Dedifferentiated amniotic fluid mesenchymal stem cell (primary cell): ENCODE measurements around the gene POLRMT.
"Not testable (repeated sequence)": the region's sequence is repeated elsewhere in the genome, so short reads cannot be mapped to it uniquely, and the experiment has no call there.

ENCODE experiments used
- DNase-seq: peaks from one replicate; pipeline ENCODE4 v3.0.0-alpha.2; 2016; ENCODE audit errors: extremely low spot score

POLRMT gene

DNA sequence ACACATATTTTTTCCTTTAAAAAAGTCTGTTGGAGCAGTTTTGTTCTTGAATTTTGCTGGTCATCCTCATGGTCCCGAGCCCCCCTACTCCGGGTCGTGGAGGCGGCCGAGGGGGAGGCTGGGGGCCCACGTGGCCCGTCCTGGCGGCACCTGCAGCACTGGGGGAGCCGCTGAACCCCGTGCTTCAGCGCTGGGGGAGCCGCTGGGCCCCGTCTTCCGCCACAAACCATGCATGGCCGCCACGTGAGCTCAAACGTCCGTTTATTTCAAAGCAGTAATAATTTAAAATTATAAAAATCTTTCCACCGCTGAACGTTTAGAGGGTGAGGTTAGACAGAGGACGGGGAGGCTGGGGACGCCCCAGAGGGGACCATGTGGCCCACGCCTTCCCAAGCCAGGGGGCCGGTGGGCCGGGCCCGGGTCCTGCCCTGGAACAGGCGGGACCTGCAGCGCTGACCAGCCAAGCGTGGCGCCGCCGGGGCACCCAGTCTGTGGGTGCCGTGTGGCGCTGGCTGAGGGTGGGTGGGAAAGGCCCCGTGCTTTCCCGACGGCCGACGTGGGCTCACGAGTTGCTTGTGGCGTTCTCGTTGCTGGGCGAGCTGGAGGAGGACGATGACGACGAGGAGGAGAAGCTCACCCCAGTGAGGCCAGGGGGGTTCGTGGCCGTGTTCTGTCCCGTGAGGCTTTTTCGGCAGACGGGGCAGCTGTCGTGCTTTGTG lies 14.4 kb upstream of the POLRMT start:
- no peak for DNase-seq

DNA sequence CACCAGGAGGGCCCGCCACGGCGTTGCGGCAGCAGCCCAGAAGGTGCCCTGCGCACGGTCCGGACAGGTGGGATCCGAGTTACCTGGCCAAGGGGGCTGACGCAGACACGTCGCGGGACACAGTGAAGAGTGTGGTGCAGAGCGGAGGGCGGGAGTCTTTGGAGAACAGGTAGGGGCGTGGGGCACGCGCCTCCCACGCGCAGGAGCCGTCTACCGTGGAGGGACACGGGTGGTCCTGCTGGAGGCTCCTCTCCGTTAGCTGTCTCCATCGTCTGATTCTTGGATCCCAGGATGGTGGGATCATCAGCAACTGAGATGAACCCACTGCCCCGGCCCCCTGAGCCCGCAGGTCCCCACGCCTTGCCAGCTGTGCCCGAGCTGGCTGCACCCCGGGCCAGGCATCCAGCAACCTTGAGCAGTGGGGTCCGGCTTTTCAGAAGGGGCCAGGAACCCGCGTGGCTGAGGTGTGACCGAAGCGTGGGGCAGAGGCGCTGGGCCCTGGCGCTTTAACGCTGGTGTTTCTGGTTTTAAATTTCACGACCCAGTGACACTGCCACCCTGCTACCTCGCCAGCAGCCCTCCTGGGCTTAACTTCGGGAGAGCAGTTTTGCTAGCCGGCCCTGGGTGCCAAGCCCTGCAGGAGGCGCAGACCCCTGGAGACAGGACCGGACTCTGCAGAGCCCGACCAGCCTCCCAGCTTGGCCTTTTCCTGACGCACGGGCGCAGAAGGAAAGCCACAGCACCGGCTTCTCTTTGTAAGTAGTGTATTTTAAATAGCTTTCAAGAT lies 13.6 kb upstream of the POLRMT start:
- DNase-seq, result no peak

DNA sequence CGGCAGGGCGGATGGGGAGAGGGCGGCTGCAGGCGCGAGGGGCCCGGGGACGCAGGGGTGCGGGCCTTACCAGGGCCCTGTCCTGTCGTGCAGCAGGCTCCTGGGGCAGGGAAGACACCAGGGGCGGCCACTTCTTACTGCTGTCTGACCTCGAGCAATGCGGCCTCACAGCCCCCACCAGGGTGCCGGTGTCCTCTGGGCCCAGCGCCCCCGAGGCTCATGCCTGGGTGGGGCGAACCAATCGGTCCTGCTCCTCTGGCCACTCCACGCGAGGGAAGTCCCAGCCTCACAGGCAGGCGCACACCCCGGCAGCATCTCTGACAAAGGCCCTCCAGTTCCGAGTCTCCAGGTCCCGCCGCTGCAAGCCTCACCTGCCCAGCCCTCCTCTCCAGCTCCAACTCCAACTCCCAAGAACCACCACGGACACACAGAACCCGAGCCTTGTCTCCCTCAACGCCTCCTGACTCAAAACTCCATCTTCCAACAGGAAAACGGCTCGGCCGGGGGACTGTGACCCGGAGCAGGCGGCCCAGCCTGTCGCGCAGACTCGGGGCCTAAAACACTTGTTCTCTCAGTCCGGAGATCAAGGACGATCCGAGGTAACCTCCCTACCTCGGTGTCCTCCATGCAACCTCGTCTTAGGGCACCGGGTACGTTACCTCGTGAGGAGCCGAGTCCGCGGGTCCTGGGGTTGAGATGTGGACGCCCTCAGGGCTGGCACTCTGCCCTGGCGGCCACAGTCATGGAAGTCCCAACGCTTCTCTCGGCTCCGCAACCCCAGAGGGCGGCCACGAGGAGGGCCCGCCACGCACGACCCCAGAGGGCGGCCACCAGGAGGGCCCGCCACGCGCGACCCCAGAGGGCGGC lies 12.8 kb upstream of the POLRMT start:
- DNase-seq, result no peak

DNA sequence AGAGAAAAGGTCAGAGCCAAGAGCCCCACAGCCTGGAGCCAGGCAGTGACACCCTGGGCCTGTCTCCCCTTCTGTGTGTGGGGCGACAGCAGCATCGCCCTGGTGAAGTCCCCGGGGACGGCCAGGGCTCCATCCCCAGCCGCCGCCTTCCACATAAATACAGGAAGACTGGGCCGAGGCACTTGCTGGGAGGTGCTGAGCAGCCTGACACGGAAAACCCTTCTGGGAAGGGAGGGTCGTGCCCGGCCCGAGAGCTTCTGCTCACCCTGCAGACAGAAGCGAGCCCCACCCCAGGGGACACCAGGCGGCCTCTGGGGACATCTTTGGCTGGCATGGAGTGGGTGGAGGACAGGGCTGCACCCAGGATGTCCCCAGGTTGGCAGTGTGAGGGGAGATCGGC lies 11.5 kb upstream of the POLRMT start:
- DNase-seq, result no peak

DNA sequence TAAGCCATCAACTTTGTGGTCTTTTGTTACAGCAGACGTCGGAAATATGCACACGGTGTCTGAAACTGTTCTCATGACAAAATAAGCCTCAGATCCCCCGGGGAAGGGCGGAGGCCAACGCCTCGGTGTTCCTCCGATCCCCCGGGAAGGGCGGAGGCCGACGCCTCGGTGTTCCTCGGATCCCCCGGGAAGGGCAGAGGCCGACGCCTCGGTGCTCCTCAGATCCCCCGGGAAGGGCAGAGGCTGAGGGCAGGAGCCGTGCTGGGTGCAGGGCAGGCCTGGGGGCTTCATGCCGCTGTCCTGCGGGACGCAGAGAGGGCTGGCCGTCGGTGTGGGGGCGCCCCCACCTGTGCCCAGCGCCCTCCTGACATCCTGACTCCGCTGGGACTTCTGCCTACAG lies 11.0 kb upstream of the POLRMT start:
- no peak for DNase-seq

DNA sequence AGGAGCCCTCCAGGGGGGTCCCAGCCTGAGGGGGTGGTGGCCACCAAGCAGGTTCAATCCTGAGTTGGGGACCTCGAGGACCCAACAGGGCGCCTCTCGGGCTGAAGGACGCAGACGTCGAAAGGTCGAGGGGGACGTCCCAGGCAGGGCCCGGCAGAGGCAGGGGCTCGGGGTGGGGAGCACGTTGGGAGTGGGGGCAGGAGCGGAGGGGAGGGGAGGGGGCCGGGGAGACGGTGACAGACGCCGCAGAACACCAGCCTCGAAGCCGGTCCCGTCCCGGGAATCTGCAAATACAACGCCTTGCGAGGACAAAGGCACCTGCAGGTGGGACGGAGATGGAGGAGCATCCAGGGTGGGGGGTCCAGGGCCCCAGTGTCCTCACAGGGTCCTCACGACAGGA lies 10.4 kb upstream of the POLRMT start:
- DNase-seq, result no peak

DNA sequence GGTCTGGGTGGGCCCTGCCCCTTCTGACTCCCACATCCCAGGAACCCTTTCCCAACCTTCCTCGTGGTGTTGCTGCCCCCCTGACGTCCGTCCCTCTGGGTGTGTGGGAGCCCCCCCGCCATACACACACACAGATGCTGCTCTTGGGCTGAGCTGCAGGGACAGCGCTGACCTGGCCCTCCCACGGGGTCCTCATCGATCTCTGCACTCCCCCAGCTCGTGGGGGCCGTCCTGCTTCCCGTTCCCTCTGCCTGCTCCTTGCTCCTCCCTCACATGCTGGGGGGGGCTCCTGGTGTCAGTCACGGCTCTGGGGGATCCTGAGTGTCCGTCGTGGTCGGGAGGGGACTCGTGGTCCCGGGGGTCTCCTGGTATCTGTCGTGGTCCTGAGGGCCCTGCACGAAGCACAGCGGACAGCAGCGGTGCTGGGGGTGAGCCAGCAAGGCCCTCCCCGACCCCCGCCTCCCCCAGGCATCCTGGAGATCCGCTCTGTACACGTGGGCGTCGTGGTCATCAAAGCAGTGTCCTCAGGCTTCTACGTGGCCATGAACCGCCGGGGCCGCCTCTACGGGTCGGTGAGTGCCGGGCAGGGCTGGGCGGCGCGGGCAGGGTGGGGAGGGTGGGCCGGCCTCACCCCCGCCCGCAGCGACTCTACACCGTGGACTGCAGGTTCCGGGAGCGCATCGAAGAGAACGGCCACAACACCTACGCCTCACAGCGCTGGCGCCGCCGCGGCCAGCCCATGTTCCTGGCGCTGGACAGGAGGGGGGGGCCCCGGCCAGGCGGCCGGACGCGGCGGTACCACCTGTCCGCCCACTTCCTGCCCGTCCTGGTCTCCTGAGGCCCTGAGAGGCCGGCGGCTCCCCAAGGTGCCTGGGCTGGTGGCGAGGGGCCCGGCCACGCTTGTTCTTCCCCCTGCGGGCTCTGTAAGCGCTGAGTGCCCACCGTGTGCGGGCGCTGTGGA lies 9.7 kb upstream of the POLRMT start:
- DNase-seq, result no peak

DNA sequence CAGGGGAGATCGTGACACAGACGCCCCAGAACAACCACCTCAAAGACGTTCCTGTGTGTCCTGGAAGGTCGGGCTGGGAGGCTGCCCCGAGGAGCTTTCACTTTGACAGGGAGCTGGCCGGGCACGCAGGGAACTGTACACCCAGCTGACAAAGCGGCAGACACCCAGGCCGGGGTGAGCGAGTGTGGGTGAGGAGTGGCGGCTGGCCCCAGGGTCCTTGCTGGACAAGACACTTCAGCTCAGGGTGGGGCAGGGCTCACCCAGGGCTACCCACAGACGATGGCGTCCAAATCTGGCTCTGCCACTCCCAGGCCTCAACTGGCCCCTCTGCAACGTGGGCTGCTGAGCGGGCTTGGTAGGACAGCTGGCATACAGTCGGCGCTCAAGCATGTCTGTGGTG lies 8.4 kb upstream of the POLRMT start:
- no peak for DNase-seq

DNA sequence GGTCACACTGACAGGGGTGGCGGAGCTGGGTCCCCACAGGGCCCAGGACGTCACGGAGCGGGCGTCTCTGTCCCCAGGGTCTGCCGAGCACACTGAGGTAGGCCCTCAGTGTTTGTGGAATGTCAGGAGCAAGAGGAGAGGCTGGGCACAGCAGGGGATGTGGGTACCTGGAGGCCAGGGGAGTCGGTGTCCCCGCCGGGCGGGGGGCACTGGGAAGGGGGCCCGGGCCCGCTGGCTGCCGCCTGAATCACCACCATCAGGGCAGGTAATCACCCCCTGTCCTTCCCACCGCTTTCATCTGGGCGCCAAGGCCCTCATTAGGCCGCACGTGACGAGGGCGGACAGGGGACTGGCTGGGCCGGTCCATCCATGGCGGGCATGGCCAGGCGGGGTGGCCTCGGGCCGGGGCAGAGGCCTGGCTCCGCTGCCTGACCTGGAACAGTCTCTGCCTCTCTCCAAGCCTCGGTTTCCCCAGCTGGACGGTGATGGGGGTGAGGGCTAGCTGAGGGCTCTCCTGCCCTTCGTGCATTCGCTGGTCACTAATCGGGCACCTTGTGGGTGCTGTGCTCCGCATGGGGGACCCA lies 7.4 kb upstream of the POLRMT start:
- no peak for DNase-seq

DNA sequence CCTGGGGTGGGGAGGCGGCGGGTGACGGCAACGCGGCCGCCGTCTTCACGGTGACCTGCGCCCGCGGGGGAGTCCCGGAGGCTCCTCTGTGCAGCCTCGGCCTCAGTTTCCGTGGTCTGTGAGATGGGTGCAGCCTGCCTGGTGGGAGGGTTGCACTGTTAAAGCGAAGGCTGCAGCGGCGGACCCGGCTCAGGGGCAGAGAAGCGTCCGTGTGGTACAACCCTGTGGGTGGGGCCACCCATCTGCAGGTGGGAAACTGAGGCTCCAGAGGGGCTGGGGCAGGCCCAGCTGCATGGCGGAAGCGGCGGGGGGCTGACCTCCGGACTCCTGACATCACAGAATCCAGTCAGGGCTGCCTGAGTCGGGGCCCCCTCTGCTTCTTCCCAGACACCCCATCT lies 6.8 kb upstream of the POLRMT start:
- DNase-seq, result no peak

DNA sequence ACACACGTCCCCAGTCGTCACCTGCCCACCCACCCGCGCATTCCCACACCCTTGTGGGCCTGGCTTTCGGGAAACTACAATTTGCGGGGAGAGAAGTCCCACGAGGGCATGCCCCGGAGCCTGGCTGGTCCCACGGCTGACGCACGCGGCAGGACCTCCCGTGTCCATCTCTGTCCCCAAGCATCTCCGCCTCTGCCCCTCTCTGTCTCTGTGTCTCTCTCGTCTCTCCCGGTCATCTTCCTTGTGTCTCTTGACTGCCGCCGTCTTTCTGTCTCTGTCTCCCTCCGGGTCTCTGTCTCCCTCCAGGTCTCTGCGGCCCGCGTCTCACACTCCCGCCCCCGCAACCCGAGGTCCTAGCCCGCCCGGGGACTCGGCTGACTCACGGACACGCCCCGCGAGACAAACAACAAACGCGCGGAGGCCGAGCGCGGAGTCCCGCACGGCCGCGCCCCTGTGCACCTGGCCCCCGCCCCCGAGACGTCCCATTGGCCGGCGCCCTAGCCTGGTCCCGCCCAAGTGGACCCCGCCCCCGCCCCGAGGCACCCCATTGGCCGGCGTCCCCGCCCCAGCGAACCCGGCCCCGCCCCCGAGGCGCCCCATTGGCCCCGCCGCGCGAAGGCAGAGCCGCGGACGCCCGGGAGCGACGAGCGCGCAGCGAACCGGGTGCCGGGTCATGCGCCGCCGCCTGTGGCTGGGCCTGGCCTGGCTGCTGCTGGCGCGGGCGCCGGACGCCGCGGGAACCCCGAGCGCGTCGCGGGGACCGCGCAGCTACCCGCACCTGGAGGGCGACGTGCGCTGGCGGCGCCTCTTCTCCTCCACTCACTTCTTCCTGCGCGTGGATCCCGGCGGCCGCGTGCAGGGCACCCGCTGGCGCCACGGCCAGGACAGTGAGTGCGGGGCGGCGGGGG lies 6.2 kb upstream of the POLRMT start, which contains the start of gene FGF22:
TSS of gene FGF22 (plus strand) at position 627 of the 908 bp plus-strand sequence. CDS start at position 674, 47 bp downstream.
- DNase-seq, result peak; percentile 60

DNA sequence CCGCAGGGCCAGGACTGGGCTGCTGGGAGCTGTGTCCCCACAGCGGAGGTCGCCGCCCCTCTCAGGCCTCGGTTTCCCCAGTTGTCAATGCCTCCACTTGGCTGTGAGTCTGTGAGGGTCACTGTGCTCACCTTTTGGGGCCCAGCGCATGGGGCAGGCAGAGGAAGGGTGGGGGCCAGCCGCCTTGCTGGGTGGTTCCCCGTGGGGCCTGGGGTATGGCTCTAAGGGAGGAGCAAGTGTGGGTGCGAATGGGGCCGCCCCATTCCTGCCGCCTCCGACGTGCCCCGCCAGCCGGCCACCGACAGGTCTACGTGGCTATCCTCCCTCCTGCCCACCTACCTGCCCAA lies 5.5 kb upstream of the POLRMT start:
- DNase-seq, result no peak

DNA sequence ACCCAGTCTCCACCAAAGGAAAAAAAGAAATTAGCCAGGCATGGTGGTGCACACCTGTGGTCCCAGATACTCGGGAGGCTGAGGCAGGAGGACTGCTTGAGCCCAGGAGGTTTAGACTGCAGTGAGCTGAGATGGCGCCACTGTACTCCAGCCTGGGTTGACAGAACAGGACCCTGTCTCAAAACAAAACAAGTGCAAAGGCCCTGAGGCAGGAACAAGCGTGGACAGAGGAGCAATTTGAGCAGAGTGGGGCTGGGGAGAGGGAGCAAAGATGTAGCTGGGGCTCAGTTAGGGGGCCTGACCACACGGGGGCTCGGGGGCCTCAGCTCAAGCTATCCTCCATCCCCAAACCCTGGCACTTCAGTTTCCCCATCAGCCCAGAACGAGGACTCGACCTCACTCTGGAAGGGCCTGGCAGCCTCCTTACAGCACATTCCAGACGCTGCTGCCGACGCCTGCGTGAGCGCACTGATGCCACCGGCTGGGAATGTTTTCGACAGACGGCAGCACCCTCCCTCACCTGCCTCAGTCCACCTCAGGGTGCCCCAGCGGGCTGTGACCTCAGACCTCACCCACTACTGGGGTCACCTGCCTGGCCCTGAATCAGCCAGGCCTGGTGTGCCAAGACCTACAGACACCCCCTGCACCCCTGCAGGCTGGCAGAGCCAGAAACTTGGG lies 1.8 kb upstream of the POLRMT start:
- no peak for DNase-seq

DNA sequence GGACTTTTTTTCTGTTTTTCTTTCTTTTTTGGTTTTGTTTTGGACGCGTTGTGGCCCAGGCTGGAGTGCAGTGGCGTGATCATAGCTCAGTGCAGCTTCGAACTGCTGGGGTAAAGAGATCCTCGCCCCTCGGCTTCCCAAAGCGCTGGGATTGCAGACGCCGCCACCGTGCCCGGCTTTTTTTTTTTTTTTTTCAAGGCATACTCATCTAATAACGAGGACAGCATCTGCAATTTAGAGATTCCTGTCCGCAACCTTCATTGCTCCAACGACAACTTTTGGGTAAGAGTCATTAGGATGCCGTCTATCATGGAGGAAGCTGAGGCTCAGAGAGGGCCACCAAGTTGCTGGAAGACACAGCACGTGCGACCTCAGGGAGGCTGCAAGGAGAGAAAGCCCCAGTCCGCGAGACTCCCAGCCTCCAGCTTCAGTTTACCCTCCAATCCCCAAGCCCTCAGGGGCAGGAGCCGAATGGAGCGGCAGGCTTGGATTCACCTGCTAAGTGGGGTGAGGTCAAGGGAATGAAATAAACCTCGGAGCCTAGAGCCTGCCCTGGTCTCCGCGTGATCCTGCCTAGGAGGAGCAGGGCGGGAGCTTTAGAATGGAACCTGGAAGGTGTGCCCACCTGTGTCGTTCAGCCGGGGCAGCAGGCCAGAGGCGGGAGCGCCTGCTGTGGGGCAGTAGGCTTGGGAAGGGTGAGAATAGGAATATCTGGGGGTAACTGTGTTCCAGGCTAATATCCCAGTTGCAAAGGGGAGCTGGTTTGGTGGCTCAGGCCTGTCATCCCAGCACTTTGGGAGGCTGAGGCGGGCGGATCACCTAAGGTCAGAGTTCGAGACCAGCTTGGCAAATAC lies 676 bp upstream of the POLRMT start:
- no peak for DNase-seq

DNA sequence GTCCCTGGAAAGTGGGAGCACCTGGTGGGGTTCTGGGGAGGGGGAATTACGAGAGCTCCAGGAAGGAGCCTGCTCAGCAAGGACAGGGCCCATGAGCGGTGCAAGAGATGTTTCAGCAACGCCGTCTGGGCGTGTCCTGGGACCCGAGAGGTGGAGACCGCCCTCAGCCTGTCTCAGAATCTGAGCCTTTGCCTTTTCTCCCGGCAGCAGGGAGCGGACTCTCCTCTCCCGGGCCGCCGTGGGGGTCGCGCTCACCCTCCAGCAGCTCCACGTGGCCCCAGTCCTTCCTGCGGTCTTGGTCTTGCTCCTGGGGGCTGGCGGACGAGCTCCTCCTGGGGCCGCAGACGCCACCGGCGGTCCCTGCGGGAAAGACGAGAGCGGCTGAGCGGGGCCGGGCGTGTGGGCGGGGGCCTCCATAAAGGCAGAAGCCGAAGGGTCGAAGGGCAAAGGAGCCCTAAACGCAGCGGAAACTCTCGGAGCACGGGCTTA lies 714 bp downstream of the POLRMT start:
- no peak for DNase-seq

DNA sequence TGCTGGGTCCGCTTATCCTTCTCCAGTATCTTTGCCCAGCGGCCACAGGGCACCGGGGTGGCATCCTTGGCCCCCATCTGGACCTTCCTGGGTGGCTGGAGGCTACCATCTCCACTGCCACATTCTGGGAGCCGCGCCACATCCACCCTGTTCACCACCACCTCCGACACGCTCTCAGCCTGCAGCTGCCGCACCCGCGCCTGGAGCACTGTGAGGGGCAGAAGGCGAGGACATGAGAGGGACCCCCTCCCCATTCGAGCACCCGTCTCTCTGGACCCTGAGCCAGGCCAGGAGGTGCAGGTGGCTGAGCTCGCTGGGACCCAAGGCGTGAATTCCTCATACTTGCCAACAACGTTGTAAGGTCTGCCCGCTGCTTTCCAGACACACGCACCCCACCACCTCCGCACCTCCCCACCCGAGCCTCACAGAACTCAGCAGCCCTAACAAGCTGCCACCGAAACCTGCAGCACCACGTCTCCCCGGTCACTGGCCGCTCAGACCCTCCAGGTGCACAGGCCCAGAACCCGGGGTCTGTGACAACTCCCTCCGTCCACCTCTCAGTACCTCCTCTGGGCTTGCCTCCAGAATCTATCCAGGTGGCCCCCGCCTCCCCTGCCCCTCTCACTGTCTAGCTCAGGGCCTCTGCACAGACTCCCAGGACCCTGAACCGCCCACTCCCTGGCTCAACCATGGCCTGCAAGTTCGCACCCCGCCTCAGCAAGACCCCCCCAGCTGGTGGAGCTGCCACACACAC lies 3.2 kb downstream of the POLRMT start:
- no peak for DNase-seq

DNA sequence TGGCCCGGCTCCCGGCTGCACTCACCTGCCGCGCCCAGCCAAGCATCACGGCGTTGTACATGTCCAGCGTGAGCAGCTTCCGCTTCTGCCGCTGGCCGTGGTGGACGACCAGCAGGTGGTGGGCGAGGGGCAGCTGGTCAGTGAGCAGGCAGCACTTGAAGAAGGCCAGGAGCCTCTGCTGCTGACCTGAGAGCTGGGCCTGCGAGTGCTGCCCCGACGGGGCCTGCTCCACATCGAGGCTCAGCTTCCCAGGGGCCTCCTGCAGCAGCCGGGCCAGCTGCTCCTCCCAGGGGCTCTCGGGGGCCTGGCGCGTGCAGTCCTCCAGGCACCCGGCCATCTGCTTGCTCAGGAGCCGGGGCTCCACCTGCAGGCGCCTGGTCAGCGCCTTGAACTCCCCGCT lies 3.8 kb downstream of the POLRMT start:
- not testable (repeated sequence) for DNase-seq
